Heart right ventricle (tissue), 16 donors: Measurements from ENCODE around the gene CYSTM1. TPM values are rescaled to one million over a fixed set of nuclear protein-coding genes. Genes with fewer than 3 reads are reported as not detected.

Source experiments
- ATAC-seq, 8 donors: fragments of 200-7000 bp; cut with Tn5 transposase; one replicate each; pipeline ENCODE4 v1.9.1; 2020; ENCODE audit warnings: mild to moderate bottlenecking in 8 of 8, moderate library complexity in 8 of 8, moderate number of reproducible peaks in 1 of 8
- DNase-seq, 2 donors: peaks; one replicate each; pipeline ENCODE4 v3.0.0-alpha.2; 2020
- H3K27ac ChIP-seq, 10 donors: fragments of 200-600 bp; sonication (generic) in 2 of 10; one replicate each; pipeline versions ENCODE4 v1.5.0 to v1.8.0; 2020 to 2022; ENCODE audit warnings: mild to moderate bottlenecking in 3 of 10
- H3K27me3 ChIP-seq, 7 donors: fragments of 200-600 bp; one replicate each; pipeline ENCODE4 v1.8.0; 2021 to 2022; ENCODE audit warnings: mild to moderate bottlenecking in 2 of 7
- H3K36me3 ChIP-seq, 9 donors: fragments of 200-600 bp; sonication (generic) in 1 of 9; one replicate each; pipeline versions ENCODE4 v1.5.0 to v1.8.0; 2020 to 2022; ENCODE audit warnings: mild to moderate bottlenecking in 2 of 9
- H3K4me1 ChIP-seq, 9 donors: fragments of 200-600 bp; sonication (generic) in 1 of 9; one replicate each; pipeline versions ENCODE4 v1.5.0 to v1.8.0; 2020 to 2022; ENCODE audit warnings: mild to moderate bottlenecking in 4 of 9
- H3K4me3 ChIP-seq, 10 donors: fragments of 200-600 bp; sonication (generic) in 2 of 10; one replicate each; pipeline versions ENCODE4 v1.5.0 to v1.8.0; 2020 to 2022; ENCODE audit warnings: mild to moderate bottlenecking in 7 of 10, moderate library complexity in 2 of 10
- H3K9me3 ChIP-seq, 11 donors: fragments of 200-600 bp in 10 of 11; sonication (generic) in 2 of 11; one replicate each; pipeline versions ENCODE4 v1.5.0 to v1.8.0; 2013 to 2022; ENCODE audit warnings: mild to moderate bottlenecking in 2 of 11, control low read depth in 1 of 11, moderate library complexity in 1 of 11
- CTCF ChIP-seq, 9 donors: fragments of 200-600 bp; sonication (generic) in 2 of 9; IDR thresholded peaks; one replicate each; pipeline versions ENCODE4 v1.5.0 to v1.8.0; 2021 to 2022; ENCODE audit warnings: antibody characterized with exemption in 9 of 9, mild to moderate bottlenecking in 5 of 9, moderate library complexity in 1 of 9
- WGBS, 2 donors: extraction: QIAGEN DNeasy Blood & Tissue Kit; methylation state at CpG; one replicate each; pipeline ENCODE4 v1.1.7; 2013; ENCODE audit warnings: inconsistent platforms in 1 of 2; 5-methylcytosine and 5-hydroxymethylcytosine counted together
- intact Hi-C, 10 donors: fragments of 100-400 bp; cut with DNase I; formaldehyde crosslinking; loops; one replicate each; pipeline versions ENCODE4 v1.11.1 to v1.14.2; 2022
- polyA plus RNA-seq, 2 donors: library from polyadenylated mRNA; stranded (reverse); fragments of 200-250 nt; gene quantifications; one replicate each; pipeline ENCODE4 v1.2.3, GENCODE V29; 2013
- total RNA-seq, 10 donors: library from RNA; stranded (reverse); fragmentation: NEBNext Ultra II Directional in 3 of 10; extraction: Animal tissue kit (Norgen Biotek cat#: 25700) in 3 of 10; gene quantifications; one replicate each; pipeline versions ENCODE4 v1.2.1 to v1.2.4, GENCODE V29; 2021 to 2023
- donor health status: Arrhythmogenic right ventricular cardiomyopathy.
- donor health status: ischemic (EF 13 %, LVEDD 7.1; RV severe dilation, severe dysfunction).
- donor health status: healthy with polysubstance abuse.
- donor health status: DM: no; HTN: yes; CAD: no.
- donor health status: DM: no; HTN: no; CAD: no.
- donor health status: ischemic (EF 25% LVEDD 6.9; RV normal size, moderate dysfunction).
- donor health status: ischemic (EF 25% LVEDD 5.7; RV mildly dilated, moderate dysfunction).
- donor health status: healthy.
- donor health status: DM: yes; HTN: yes; CAD: no.
- donor health status: Ischemic cardiomyopathy.
- donor health status: ischemic (EF 35%, LVEDD 5.7; RV mildly dilated, moderate dysfunction).
- donor health status: nonischemic (EF 11% LVEDD 7.7; RV severe dilation, severe dysfunction).
- donor health status: DM: yes; HTN: yes; CAD: no.
- donor health status: PGD.
- donor health status: ischemic (EF 29% LVEDD 5.4; RV normal size, mild dysfunction).
- donor health status: nonischemic (EF 23%, LVEDD 6.1; RV moderate dilation, normal function).

CYSTM1 gene
- total and polyA plus RNA-seq, 12 donors = 45.0 to 217 (median 95.3) TPM

- no peak for TF ChIP-seq CTCF (IDR thresholded peaks at IDR 0.05)
- Histone ChIP-seq H3K4me3 (no peak overlapping the region), H3K27me3 (peaks cover 0 to 14% (median 0%) of the 10 kb centered on the region in 7 donors), H3K9me3 (no peaks in the 10 kb centered on the region), H3K36me3 (no peaks in the 10 kb centered on the region), H3K4me1 (peaks cover 3 to 34% (median 23%) of the 10 kb centered on the region in 9 donors), H3K27ac (no peak overlapping the region)
- no peak for DNase-seq
- ATAC-seq = no peak
- intact Hi-C loops = loop anchor here in 6 of 10 donors (5.0 to 10.0 kb wide), 3 partner anchors 34 to 346 kb away; partner anchors contain the start of gene PSD2 (in 1 of the 6)
These were observed 33.7 kb upstream of the CYSTM1 start for GRCh38 chr5:140141241-140141640.

- intact Hi-C loops = loop anchor here in 6 of 10 donors (5.0 to 10.0 kb wide), 3 partner anchors 35 to 347 kb away; partner anchors contain the start of gene PSD2 (in 1 of the 6)
These were observed 32.7 kb upstream of the CYSTM1 start for GRCh38 chr5:140142246-140142645.

GRCh38 chr5:140142856-140143255 is 32.1 kb upstream of the CYSTM1 start:
- 76 to 87% methylated on average over 7 of the region's 7 CpGs for WGBS, 2 donors
- ATAC-seq = no peak
- no peaks in the 10 kb centered on the region for H3K9me3 ChIP-seq
- no peak overlapping the region for H3K27ac ChIP-seq
- intact Hi-C loops = loop anchor here in 6 of 10 donors (5.0 to 10.0 kb wide), 3 partner anchors 36 to 348 kb away; partner anchors contain the start of gene PSD2 (in 1 of the 6)
- no peak for TF ChIP-seq CTCF (IDR thresholded peaks at IDR 0.05)
- peaks cover 6 to 40% (median 27%) of the 10 kb centered on the region in 9 donors for H3K4me1 ChIP-seq
- H3K36me3 ChIP-seq = no peaks in the 10 kb centered on the region
- H3K27me3 ChIP-seq = peaks cover 0 to 28% (median 0%) of the 10 kb centered on the region in 7 donors
- no peak overlapping the region for H3K4me3 ChIP-seq
- no peak for DNase-seq

More at GRCh38 chr5:140142246-140142645, 32.7 kb upstream of the CYSTM1 start:
- no peak for TF ChIP-seq CTCF (IDR thresholded peaks at IDR 0.05)
- ATAC-seq (no peak), DNase-seq (no peak)
- Histone ChIP-seq H3K27ac (no peak overlapping the region), H3K9me3 (no peaks in the 10 kb centered on the region), H3K4me1 (peaks cover 6 to 40% (median 27%) of the 10 kb centered on the region in 9 donors), H3K27me3 (peaks cover 0 to 22% (median 0%) of the 10 kb centered on the region in 7 donors), H3K36me3 (no peaks in the 10 kb centered on the region), H3K4me3 (no peak overlapping the region)
- WGBS, 2 donors = 86 to 88% methylated on average over 5 of the region's 5 CpGs

GRCh38 chr5:140143521-140144258 is 31.3 kb upstream of the CYSTM1 start:
- Histone ChIP-seq H3K4me3 (no peak overlapping the region), H3K9me3 (no peaks in the 10 kb centered on the region), H3K27ac (no peak overlapping the region), H3K36me3 (no peaks in the 10 kb centered on the region), H3K4me1 (peaks cover 6 to 40% (median 27%) of the 10 kb centered on the region in 9 donors), H3K27me3 (peaks cover 0 to 29% (median 0%) of the 10 kb centered on the region in 7 donors)
- intact Hi-C loops = loop anchor here in 9 of 10 donors (1.0 to 10.0 kb wide), 6 partner anchors 29 to 349 kb away; partner anchors contain the start of genes PSD2 (in 1 of the 9) and PURA (in 1 of the 9)
- DNase-seq (no peak), ATAC-seq (no peak)
- no peak for TF ChIP-seq CTCF (IDR thresholded peaks at IDR 0.05)
- 97% methylated on average over 3 of the region's 3 CpGs for WGBS, 2 donors
